UCSD-AML1 (cell line): ENCODE data around the gene SGMS1.
A peak's percentile ranks its signal among the peaks of the same experiment; 100 is the strongest.

Experiments
- DNase-seq: peaks from one replicate; lab custom pipeline; 2025; ENCODE audit not compliant: unreplicated experiment; lab: John Stamatoyannopoulos, UW

Gene SGMS1

DNA sequence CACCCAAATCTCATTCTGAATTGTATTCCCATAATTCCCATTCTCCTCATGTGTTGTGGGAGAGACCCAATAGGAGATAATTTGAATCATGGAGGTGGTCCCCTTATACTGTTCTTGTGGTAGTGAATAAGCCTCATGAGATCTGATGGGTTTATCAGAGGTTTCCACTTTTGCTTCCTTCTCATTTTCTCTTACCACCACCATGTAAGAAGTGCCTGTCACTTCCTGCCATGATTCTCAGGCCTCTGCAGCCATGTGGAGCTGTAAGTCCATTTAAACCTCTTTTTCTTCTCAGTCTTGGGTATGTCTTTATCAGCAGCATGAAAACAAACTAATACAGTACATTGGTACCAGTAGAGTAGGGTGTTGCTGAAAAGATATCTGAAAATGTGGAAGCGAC is 274.2 kb downstream of the SGMS1 start:
- no peak for DNase-seq

DNA sequence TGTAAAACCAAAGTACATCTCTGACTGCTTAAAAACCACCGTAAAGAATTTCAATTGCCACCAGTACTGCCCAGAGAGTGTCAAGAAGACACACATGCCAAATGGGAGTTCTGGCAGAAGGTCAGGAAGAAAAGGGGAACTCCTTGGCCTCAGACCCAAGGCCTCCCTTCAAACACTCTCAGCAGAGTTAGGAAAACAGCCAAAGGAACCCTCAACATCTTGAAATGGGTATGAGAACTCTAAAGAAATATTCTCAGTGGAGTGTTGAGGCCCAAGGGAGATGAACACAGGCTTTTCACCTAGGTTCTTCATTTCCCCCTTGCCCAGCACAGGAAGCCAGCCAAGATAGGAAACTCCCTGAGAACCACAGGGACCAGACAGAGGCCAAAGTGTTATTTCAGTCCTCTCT is 276.4 kb downstream of the SGMS1 start:
- DNase-seq: no peak

DNA sequence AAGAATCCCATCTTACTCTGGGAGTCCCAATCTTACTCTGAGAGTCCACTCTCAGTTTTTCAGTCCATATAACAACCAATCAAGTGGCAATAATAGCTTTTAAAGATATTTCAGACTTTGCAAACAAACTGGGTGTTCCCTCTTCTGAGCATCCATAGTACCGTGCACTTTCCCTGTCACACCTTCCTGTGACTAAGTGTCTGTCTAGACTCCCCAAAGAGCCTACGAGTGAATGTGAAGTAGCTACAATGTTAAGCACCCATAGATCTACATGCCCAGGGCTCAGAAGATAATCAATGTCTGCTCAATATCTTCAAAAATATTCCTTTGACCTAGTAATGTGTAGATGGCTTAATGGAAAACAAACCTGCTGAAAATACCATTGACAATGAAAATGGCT is 276.8 kb downstream of the SGMS1 start:
- DNase-seq: no peak

DNA sequence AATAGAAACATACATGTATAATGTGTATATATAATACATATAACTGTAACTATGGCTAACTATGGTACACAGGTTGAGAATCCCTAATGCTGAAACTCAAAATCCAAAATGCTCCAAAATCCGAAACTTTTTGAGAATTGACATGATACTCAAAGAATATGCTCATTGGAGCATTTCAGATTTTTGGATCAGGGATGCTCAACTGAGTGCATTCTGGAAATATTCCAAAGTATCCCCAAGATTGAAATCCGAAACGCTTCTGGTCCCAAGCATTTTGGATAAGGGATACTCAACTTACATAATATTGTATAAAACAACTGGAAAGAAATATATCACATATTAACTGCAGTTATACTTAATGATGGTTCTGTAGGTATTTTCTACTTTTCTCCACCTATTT is 278.2 kb downstream of the SGMS1 start:
- DNase-seq: no peak

DNA sequence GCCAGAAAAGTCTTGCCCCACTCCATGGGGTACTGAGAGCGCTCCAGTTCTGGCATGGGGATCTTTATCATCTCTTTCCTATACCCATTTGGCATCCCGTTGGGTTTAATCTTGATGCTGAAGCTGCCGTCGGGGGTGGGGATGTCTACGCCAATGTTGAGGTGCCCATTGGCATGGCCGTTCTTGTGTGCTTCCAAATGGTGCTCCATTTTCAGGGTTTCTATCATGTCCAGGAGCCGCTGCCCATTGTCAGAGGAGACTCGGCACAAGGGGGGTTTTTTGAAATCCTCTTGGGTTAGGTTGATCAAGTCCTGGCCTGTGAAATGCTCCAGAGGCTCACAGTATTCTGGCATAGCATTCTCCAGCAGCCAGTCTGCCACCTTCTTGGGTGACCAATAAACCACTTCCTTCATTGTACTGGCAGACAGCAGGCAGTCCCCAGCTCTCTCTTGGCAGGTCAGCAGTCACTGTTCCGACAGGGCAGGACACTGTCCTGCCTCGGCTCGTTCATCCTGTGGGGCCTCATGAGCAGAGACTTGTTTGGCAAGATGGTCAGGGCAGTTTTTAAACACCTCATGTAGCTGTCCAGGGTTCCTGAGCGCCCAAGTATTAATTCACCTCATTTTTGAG is 279.9 kb downstream of the SGMS1 start:
- DNase-seq: no peak

DNA sequence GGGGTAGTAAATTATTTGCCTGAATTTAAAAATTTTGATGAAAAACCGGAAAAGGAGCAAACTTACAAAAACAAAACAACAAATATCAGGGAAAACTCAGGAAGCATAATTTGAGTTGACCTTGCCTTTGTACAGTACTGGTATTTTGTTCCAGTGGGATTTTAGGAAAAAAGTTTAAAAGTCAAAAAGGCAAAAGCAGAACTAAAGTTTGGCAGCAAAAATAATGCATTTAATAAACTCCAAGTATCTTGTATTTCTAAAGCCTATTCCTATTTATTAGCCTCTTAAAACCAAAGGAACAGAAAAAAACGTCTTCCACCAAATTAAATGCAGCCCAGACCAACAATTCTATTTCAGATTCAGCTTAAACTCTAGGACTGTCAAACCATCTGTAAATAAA is 281.8 kb downstream of the SGMS1 start:
- no peak for DNase-seq

DNA sequence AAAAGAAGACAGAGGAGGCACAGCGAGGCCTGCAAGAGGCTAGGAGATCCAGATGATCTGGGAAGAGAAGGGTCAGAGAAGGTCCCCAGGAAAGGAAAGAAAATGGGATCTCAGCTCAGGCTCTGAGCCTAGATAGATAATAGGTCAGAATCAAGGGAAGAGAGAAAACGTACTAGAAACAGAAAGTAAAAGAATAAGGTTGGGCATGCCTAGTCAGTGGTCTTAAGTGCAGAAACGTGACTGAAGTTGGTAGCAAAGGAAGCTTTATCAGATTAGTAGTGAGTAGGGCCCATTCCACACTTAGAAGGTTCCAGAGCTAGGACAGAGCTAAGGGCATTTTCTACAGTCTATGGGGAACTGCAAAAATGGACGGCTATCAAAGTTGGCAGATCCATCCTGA is 287.6 kb downstream of the SGMS1 start:
- DNase-seq: no peak

DNA sequence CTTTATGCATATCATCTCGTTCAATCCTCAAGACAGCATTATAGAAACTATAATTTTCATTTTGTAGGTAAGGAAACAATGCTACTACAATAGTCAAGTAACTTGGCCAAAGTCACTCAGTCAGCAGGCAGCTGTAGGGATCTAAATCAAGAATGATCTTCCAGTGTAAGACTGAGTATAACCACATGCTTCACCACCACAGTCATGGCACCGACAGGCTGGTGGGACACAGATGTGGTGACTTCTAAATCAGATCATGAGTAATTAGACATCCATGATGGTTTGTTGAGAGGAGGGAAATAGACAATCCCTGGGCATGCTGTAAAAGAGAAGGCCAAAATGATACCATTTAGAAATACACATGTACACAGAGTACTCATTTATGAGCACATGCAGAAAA is 288.4 kb downstream of the SGMS1 start:
- no peak for DNase-seq

DNA sequence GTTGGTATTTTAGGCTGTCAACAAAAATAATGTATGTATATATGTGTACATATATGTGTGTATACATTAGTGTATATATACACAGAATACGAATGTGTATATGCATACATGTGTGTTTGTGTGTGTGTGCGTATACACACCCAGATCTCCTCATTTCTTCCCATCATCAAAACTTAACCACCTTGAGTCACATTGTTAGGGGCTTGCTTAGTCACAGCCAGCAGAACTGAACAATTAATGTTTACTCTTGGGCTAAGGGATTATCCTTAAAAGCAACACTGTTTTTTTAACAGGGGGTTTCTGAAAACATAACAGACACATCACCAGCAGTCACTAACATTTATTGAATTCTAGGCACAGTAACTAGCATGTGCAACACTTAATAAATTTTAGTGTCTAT is 289.5 kb downstream of the SGMS1 start:
- DNase-seq: no peak

DNA sequence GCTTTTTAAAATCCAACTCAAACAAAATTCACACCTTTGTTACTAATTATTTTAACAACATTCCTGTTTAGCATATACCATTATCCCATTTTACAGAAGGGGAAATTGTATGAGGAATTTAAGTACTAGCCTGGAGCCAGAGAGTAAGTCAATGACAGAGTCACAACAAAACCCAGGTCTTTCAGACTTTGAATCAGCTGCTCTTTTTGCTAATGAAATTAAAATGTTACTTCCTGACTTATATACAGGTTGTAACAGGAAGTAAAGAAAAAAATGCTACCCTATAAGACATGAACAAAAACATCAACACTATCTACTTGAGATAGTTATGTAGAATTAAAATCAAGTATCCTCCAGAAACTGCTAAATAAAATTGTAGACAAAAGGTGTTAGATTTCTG is 289.9 kb downstream of the SGMS1 start:
- DNase-seq: no peak

DNA sequence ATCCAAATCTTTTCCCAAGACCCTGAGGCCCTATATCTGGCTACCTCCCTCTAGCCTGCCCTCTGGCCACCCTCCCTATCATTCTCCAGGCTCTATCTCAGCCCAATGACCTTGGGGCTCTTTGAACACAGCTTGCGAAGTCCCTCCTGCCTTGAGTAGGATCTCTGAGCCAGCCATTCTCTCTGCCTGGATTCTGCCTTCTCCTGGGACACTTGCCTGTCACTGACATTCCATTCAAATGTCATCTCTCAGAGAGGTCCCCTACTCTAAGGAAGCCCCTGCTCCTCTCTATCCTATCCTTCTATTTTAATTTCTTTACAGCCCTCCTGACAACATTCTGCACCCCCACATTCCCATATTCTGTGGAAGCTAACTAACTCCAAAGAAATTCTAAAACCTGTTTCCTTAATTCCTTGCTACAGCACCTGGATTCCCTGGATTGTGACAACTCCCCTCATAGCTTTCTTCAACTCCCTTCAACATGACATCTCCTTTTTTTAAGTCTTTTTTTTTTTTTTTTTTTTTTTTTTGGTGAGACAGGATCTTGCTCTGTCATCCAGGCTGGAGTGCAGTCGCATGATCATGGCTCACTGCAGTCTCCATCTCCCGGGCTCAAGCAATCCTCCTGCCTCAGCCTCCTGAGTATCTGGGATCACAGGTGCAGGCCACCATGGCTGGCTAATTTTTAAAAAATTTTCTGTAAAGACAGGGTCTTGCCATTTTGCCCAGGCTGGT is 291.5 kb downstream of the SGMS1 start:
- no peak for DNase-seq

DNA sequence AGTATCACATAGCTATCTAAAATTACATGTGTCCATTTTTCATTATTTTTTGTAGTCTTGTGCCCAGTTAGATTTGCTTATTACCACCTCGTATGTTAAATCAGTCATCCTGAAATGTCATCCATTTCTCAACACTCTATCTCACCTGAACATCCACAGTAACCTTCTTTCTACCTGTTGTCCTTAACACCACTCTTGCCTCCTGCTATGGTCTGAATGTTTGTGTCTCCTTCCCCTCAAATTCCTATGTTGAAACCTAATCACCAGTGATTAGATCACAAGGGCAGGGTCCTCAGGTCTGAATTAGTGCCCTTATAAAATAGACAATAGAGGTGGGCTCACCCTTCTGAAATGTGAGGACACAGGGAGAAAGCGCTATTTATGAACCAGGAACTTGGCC is 292.3 kb downstream of the SGMS1 start:
- no peak for DNase-seq

DNA sequence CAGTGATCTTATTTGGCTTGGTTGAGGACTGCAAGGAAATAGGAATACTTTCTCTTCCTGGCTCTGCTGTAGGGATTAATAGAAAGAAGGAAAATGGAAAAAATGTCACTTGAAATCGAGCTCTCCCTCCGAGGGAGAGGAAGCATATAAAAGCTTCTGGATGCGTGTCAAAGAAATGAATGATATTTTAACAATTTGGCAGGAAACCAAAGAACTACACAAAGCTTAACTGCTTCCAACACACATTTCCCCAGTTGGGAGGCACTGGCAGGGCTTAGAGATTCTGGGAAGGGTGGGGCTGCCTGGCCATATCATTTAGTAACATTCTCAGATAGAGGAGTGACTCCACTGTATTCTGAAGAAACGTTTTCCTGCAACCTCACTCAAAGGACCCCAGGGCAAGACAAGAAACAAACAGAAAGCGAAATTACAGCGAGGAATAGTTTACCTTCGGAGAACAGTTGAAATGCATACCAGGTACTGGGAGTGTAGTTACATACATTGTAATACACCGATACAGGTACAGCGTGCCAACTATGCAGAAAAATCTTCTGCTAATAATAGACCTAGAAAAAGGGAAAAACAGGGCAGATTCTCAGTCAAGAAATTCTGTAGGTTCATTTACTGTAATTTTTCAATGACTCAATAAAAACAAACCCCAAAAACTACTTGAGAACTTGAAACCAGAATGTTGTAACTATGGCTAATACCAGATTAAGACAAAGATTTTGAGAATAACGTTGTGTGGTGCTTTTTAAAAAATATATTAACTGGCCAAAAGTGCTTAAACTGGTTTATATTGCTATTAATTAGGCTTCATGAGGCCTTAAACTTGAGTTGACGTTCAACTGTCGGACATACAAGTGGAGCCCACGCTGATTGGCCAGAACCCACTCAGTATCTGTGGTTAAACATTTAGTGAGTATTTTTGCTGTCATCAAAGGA is 296.7 kb downstream of the SGMS1 start:
- peak; percentile 62 for DNase-seq

DNA sequence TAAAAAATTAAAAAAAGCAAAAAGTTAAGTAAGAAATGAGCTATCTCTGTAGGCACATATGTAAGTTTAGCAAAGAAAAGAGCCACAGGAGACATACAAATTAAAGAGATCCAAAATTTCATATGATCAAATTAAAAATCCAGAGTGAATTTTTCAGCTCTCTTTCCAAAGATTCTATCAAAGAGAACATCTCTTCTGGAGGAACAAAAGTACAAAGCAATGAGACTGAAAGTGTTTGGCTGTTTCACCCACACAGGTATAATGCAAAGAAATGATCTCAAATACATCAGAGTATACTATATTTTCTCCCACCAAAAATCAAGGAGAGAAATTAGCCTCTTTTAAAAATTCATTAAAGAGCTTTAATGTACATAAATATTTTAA is 297.6 kb downstream of the SGMS1 start:
- no peak for DNase-seq

DNA sequence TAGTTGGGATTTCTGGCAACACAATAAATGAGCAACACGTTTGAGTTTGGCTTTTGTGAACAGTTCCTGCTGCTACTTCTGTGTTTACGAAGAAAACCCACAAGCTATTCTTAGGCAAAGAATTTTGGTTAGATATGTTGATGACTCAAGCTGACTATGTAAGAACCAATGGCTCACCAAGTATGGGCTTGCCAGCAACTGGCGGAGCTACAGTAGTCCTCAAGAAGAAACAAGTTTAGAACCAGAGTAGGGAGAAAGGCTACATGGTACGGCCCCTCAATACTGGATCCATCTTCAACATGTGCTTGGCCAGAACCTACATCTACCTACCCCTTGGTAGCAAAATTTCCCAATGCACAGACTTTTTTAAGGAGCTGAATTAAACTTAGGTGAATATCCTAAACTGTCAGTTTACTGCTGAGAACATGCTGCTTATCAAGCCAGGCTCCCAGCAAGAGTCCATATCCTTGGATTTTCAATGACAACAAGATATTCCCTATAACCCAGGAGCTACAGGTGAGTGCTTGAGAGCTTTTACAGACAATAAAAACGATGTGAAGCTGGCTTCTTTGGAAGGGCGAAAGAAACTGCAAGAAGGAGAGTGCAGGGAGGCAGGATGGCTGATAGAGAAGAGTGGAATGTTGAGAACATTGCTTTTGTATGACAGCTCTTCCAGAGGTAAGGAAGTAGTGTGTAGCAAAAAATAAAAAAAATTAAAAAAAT is 298.1 kb downstream of the SGMS1 start:
- DNase-seq: peak; percentile 39

DNA sequence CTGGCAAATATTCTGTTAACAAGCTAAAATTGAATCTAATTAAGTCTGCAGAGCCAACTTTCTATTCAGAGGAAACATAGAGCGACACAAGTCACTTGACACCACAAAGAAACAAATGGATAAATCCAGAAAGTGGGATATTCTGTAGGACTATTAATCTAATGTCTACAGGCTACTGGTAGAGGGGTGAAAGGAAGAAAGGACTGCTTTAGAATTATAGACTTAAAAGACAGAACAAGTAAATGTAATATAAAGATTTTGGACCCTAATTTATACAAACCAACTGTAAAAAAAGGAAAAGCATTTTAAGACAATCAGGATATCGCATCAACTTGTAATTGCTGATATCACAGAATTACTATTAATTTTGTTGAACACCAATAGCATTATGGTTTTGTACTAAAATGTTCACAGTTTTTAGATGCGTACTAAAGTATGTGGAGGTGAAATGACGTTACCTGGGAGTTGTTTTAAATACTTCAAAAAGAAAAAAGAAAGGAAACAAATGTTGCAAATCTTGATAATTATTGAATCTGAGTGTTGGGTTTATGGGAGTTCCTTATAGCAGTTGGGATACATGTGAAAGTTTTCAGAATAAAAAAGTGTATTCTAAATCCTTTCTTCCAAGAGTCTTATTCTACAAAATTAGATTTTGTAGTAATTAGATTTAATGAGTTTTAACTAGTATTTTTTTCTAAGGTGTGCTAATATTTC is 298.9 kb downstream of the SGMS1 start:
- no peak for DNase-seq

DNA sequence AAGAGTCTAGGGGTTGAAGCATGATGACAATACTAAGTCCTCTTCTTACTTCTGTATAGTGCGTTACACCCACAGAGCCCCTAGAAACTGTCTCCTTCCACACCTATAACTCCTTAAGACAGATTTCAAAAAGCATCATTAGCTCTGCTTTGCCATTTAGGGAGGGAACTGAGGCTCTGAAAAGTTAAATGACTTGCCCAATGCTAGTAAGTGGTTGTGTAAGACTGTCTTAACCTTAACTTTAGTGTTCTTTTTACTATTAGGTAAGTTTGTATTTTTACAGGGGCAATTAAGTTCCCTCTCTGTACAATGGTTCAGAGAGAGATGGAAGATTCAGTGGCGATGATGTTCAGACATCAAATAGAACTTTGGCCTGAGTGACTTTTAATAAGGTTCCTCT is 299.7 kb downstream of the SGMS1 start:
- no peak for DNase-seq

DNA sequence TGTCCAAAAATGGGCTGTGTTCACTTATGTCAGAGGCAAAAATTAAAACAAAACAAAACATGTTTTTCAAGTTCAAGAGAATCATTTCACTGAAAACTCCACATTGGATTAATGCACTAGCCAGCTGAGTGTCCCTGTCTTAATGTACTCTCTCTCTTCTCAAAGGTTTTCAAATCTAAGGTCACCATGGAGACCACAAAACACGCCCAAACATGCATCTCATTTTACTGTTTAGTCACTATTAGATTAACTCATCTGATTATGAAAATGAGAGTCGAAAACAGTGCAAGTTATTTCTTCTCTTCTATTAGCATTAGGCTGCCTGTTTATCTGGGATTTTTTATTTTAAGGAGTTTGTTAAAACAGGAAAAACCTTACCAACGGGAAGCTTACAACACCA is 301.7 kb downstream of the SGMS1 start:
- no peak for DNase-seq

DNA sequence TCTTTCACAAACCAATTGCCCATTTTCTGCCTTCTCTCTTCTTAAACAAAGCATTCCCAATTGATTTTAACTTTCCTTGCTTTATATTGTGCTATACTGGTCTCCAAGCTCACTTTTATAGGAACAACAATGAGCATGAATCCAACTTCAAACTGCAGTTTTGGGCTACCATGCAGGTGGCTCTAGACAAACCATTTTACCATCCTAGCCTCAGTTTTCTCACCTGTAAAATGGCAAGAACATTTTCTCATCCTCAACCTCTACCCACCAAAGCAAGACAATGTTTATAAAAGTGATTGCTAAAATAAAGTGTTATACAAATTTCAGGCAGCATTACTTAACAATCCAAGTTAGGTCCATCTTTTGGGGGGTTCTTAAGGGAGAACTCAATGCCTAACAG is 305.6 kb downstream of the SGMS1 start:
- DNase-seq: no peak
